HepG2 (cell line): ENCODE measurements around the gene MYH9. TPM values are rescaled to one million over a fixed set of nuclear protein-coding genes. Genes with fewer than 3 reads are reported as not detected.

Source experiments
- CEBPG ChIP-seq: IDR thresholded peaks from 2 replicates; pipeline ENCODE4 v1.6.1; 2016
- CERS6 ChIP-seq: sonication (generic); formaldehyde crosslinking; IDR thresholded peaks from 2 replicates; pipeline ENCODE4 v1.5.0; 2020; ENCODE audit warnings: missing genetic modification reagents
- CHCHD3 ChIP-seq: sonication (generic); formaldehyde crosslinking; IDR thresholded peaks from 2 replicates; pipeline ENCODE4 v1.8.0; 2022; ENCODE audit warnings: mild to moderate bottlenecking, missing genetic modification reagents, moderate library complexity
- FOXA1 ChIP-seq, 2 experiments: fragments of 450-650 bp in 1 of 2; sonication (generic) in 1 of 2; formaldehyde crosslinking in 1 of 2; IDR thresholded peaks; 2 replicates each; pipeline versions ENCODE4 v1.4.0 to v1.6.1; 2016 to 2020; ENCODE audit warnings: missing genetic modification reagents in 1 of 2
- HDAC6 ChIP-seq: fragments of 200-600 bp; sonication (generic); IDR thresholded peaks from 2 replicates; pipeline ENCODE4 v1.7.0; 2017; ENCODE audit warnings: mild to moderate bottlenecking, antibody characterized with exemption, low read length, low read depth
- HNRNPH1 ChIP-seq: fragments of 200-400 bp; formaldehyde crosslinking; optimal IDR thresholded peaks from 2 replicates; pipeline ENCODE3; 2017; ENCODE audit warnings: mild to moderate bottlenecking, low read depth, low read length
- KDM2A ChIP-seq: sonication (generic); formaldehyde crosslinking; IDR thresholded peaks from 2 replicates; pipeline ENCODE4 v1.4.0; 2020; ENCODE audit warnings: low read depth, missing genetic modification reagents, borderline replicate concordance
- KDM4B ChIP-seq: sonication (generic); formaldehyde crosslinking; IDR thresholded peaks from 2 replicates; pipeline ENCODE4 v1.4.0; 2020; ENCODE audit warnings: missing genetic modification reagents
- MATR3 ChIP-seq: sonication (generic); formaldehyde crosslinking; IDR thresholded peaks from 2 replicates; pipeline ENCODE4 v1.4.0; 2020; ENCODE audit warnings: missing genetic modification reagents
- MEIS2 ChIP-seq: sonication (generic); formaldehyde crosslinking; IDR thresholded peaks from 2 replicates; pipeline ENCODE4 v1.9.0; 2021; ENCODE audit warnings: mild to moderate bottlenecking, missing genetic modification reagents
- NCOA1 ChIP-seq: sonication (generic); formaldehyde crosslinking; IDR thresholded peaks from 2 replicates; pipeline ENCODE4 v1.9.0; 2021; ENCODE audit warnings: missing genetic modification reagents
- NFIC ChIP-seq: IDR thresholded peaks from 2 replicates; pipeline ENCODE4 v1.6.1; 2012; ENCODE audit warnings: mild to moderate bottlenecking, low read length, inconsistent platforms
- PAF1 ChIP-seq: IDR thresholded peaks from 2 replicates; pipeline ENCODE4 v1.6.1; 2016; ENCODE audit warnings: missing genetic modification reagents, missing compliant biosample characterization
- PRDM15 ChIP-seq: sonication (generic); formaldehyde crosslinking; IDR thresholded peaks from 2 replicates; pipeline ENCODE4 v1.4.0; 2020; ENCODE audit warnings: missing genetic modification reagents
- SCMH1 ChIP-seq: sonication (generic); formaldehyde crosslinking; IDR thresholded peaks from 2 replicates; pipeline ENCODE4 v1.9.0; 2021; ENCODE audit warnings: missing genetic modification reagents, mild to moderate bottlenecking, borderline replicate concordance
- SNAPC2 ChIP-seq: sonication (generic); formaldehyde crosslinking; IDR thresholded peaks from 2 replicates; pipeline ENCODE4 v1.8.1; 2022; ENCODE audit warnings: mild to moderate bottlenecking, missing genetic modification reagents
- SOX13 ChIP-seq, 3 experiments: fragments of 450-650 bp in 1 of 3; sonication (generic) in 1 of 3; formaldehyde crosslinking in 1 of 3; IDR thresholded peaks in 2 of 3; conservative IDR thresholded peaks in 1 of 3; 2 replicates each; pipeline versions ENCODE4 v1.5.0 to v1.6.1; 2016 to 2020; ENCODE audit warnings: antibody characterized with exemption in 1 of 3, mild to moderate bottlenecking in 1 of 3, missing compliant biosample characterization in 1 of 3, missing genetic modification reagents in 1 of 3, moderate library complexity in 1 of 3
- SOX6 ChIP-seq, 2 experiments: fragments of 450-650 bp in 1 of 2; sonication (generic) in 1 of 2; formaldehyde crosslinking in 1 of 2; IDR thresholded peaks; 2 replicates each; pipeline versions ENCODE4 v1.4.0 to v1.6.1; 2017 to 2020; ENCODE audit warnings: antibody characterized with exemption in 1 of 2, mild to moderate bottlenecking in 1 of 2, missing genetic modification reagents in 1 of 2
- TAF1 ChIP-seq: sonication (generic); formaldehyde crosslinking; IDR thresholded peaks from 2 replicates; pipeline ENCODE4 v1.4.0; 2020; ENCODE audit warnings: missing genetic modification reagents
- XRCC5 ChIP-seq: fragments of 200-400 bp; formaldehyde crosslinking; optimal IDR thresholded peaks from 2 replicates; pipeline ENCODE3; 2017; ENCODE audit warnings: mild to moderate bottlenecking, low read length
- ZBTB7A ChIP-seq: sonication (generic); formaldehyde crosslinking; IDR thresholded peaks from 2 replicates; pipeline ENCODE4 v1.8.0; 2022; ENCODE audit warnings: mild to moderate bottlenecking, missing genetic modification reagents
- ZKSCAN1 ChIP-seq: fragments of 150-350 bp; IDR thresholded peaks from 2 replicates; pipeline ENCODE4 v1.6.1; 2014; ENCODE audit warnings: low read length
- ZNF713 ChIP-seq: sonication (generic); formaldehyde crosslinking; IDR thresholded peaks from 2 replicates; pipeline ENCODE4 v1.4.0; 2020; ENCODE audit warnings: mild to moderate bottlenecking, missing genetic modification reagents
- ZNF749 ChIP-seq: sonication (generic); formaldehyde crosslinking; IDR thresholded peaks from 2 replicates; pipeline ENCODE4 v1.8.0; 2022; ENCODE audit warnings: mild to moderate bottlenecking, missing genetic modification reagents, moderate library complexity, borderline replicate concordance
- ZSCAN9 ChIP-seq: IDR thresholded peaks from 2 replicates; pipeline ENCODE4 v1.6.1; 2016; ENCODE audit warnings: borderline replicate concordance
- polyA plus RNA-seq, 8 experiments: library from polyadenylated mRNA; depleted of rRNA in 3 of 8; stranded (reverse) in 7 of 8; unstranded in 1 of 8; fragments of >200 nt; fragmentation: Illumina TruSeq in 4 of 8; extraction: Trizol in 4 of 8; gene quantifications; 2 replicates each; pipeline versions ENCODE4 v1.2.1 to v1.2.3, GENCODE V29; 2011 to 2016; ENCODE audit warnings: low read depth in 4 of 8, missing spikeins in 1 of 8, mixed read lengths in 1 of 8; ENCODE audit not compliant: insufficient read depth in 1 of 8
- total RNA-seq, 5 experiments: library from RNA; depleted of rRNA; stranded (reverse); fragments of >200 nt; fragmentation: Illumina TruSeq; extraction: Trizol; gene quantifications; 2 replicates each; pipeline ENCODE4 v1.2.3, GENCODE V29; 2016; ENCODE audit warnings: low read depth in 1 of 5
- TF ChIP-seq, protein P1 (sequence below): sonication (generic); formaldehyde crosslinking; IDR thresholded peaks from 2 replicates; pipeline ENCODE4 v1.4.0; 2020; ENCODE audit warnings: mild to moderate bottlenecking, missing genetic modification reagents

The MYH9 gene
- total and polyA plus RNA-seq, 2 of the 13 experiments (the other 11 are each of a cell fraction or from before 2014, with no cell fraction given): 50.7 to 98.5 TPM

DNA sequence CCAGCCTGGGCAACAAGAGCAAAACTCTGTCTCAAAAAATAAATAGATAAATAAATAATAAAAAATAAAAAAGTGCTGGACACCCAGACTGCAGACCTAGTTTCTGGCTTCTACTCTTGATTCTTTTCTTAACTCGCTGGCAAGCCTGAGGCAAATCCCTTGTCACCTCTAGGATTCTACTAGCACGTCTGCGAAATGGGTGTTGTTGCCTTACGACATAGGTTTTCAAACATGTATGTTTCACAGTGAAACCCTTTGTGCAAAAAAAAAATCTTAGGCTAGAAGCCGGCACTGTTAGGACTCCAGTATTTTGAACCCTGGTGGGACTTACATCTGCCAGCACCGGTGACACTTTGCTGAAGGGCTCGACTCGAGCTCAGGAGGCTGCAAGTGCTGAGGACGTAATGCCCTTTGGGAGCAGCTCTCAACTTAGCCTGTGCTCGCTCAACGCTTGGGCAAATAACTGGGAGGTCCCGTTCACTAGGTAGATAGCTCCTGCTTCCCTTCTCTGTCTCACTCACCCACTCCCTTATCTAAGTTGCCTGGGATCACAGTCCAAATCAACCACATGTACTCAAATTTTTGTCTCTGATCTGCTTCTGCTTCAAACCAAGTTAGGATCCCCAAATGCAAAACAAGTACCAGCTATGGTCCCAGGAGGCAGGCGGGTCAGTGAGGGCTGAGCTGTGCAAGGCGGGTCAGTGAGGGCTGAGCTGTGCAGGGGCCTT lies 34.7 kb upstream of the MYH9 start (continued):
- 0 out of 2 replicates have a peak, but pooled peaks have one; percentile 14 for TF ChIP-seq KDM2A (CRISPR knock-in tag)
- TF ChIP-seq ZSCAN9 (CRISPR knock-in tag): no peak; the same call in 1 of the 2 replicates
- TF ChIP-seq FOXA1 (IDR thresholded peaks at IDR 0.05): no peak
- TF ChIP-seq FOXA1 (CRISPR knock-in tag; IDR thresholded peaks at IDR 0.05): peak; percentile 6; the same call in 1 of the 2 replicates
- no peak for TF ChIP-seq CERS6
- no peak for TF ChIP-seq SOX13 (IDR thresholded peaks at IDR 0.05)
- TF ChIP-seq SOX13 (CRISPR knock-in tag; conservative IDR thresholded peaks at IDR 0.05 in 1 of 2, IDR thresholded peaks at IDR 0.05 in 1 of 2): peak in 1 of 2 experiments; percentile 40; a peak in 1 of 4 replicates
- TF ChIP-seq NFIC: no peak
- no peak for TF ChIP-seq SOX6 (IDR thresholded peaks at IDR 0.05)
- peak; percentile 46; the same call in 1 of the 2 replicates for TF ChIP-seq SOX6 (CRISPR knock-in tag; IDR thresholded peaks at IDR 0.05)
- no peak for TF ChIP-seq SCMH1 (CRISPR knock-in tag)
- TF ChIP-seq NCOA1 (CRISPR knock-in tag): no peak
- no peak for TF ChIP-seq HDAC6
- no peak for TF ChIP-seq PRDM15
- TF ChIP-seq ZNF749: no peak; the same call in 1 of the 2 replicates
- no peak for TF ChIP-seq SNAPC2
- no peak; the same call in 1 of the 2 replicates for TF ChIP-seq ZNF713
- TF ChIP-seq ZBTB7A (CRISPR knock-in tag): peak; percentile 63; the same call in 1 of the 2 replicates
- TF ChIP-seq CEBPG (CRISPR knock-in tag): no peak
- no peak for TF ChIP-seq PAF1 (CRISPR knock-in tag)
- TF ChIP-seq MATR3 (CRISPR knock-in tag): no peak
- peak; percentile 61; the same call in 1 of the 2 replicates for TF ChIP-seq MEIS2 (CRISPR knock-in tag)
- TF ChIP-seq ZKSCAN1: no peak
- no peak for TF ChIP-seq CHCHD3 (CRISPR knock-in tag)
- TF ChIP-seq TAF1 (CRISPR knock-in tag): peak; percentile 62; the same call in 1 of the 2 replicates
- TF ChIP-seq XRCC5: no peak
- TF ChIP-seq KDM4B (CRISPR knock-in tag): 0 out of 2 replicates have a peak, but pooled peaks have one; percentile 21
- TF ChIP-seq, protein P1, sequence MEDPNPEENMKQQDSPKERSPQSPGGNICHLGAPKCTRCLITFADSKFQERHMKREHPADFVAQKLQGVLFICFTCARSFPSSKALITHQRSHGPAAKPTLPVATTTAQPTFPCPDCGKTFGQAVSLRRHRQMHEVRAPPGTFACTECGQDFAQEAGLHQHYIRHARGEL: no peak
- TF ChIP-seq HNRNPH1: no peak
